Measurements from ENCODE around the gene RFX1. TPM values are rescaled to one million over a fixed set of nuclear protein-coding genes. Genes with fewer than 3 reads are reported as not detected.

Gene RFX1
- total RNA-seq, 1 experiment from 2014 or later = 1.7 TPM

Other genes with a start within 250 kb of the RFX1 start
- gene MRI1, start 241.8 kb downstream of the RFX1 start, total RNA-seq (2014; rRNA removed; shearing (Covaris generic)) = 19.2 and 26.9 TPM in 2 replicates
- 222 and 261 TPM in 2 replicates for gene C19orf53, start 231.9 kb downstream of the RFX1 start, total RNA-seq (2014; rRNA removed; shearing (Covaris generic))
- 4.5 and 6.8 TPM in 2 replicates for gene ZSWIM4, start 210.9 kb downstream of the RFX1 start, total RNA-seq (2014; rRNA removed; shearing (Covaris generic))
- gene NANOS3, start 129.2 kb downstream of the RFX1 start, total RNA-seq (2014; rRNA removed; shearing (Covaris generic)) = not detected in 2 replicates
- gene BRME1, start 100.2 kb downstream of the RFX1 start, total RNA-seq (2014; rRNA removed; shearing (Covaris generic)) = 0.48 and 3.0 TPM in 2 replicates
- 29.7 and 30.8 TPM in 2 replicates for gene CC2D1A, start 100.1 kb downstream of the RFX1 start, total RNA-seq (2014; rRNA removed; shearing (Covaris generic))
- gene PODNL1, start 67.9 kb downstream of the RFX1 start, total RNA-seq (2014; rRNA removed; shearing (Covaris generic)) = 1.1 and 2.7 TPM in 2 replicates
- gene DCAF15, start 53.8 kb downstream of the RFX1 start, total RNA-seq (2014; rRNA removed; shearing (Covaris generic)) = 41.3 and 41.6 TPM in 2 replicates
- gene RLN3, start 21.8 kb upstream of the RFX1 start, total RNA-seq (2014; rRNA removed; shearing (Covaris generic)) = not detected in 2 replicates
- 11.9 and 14.0 TPM in 2 replicates for gene IL27RA, start 25.4 kb upstream of the RFX1 start, total RNA-seq (2014; rRNA removed; shearing (Covaris generic))
- gene PALM3, start 55.8 kb upstream of the RFX1 start, total RNA-seq (2014; rRNA removed; shearing (Covaris generic)) = 3.0 and 6.2 TPM in 2 replicates
- 0.43 and 2.5 TPM in 2 replicates for gene MISP3, start 66.5 kb upstream of the RFX1 start, total RNA-seq (2014; rRNA removed; shearing (Covaris generic))
- gene C19orf67, start 79.5 kb upstream of the RFX1 start, total RNA-seq (2014; rRNA removed; shearing (Covaris generic)) = not detected in 2 replicates
- 25.2 and 36.0 TPM in 2 replicates for gene SAMD1, start 84.4 kb upstream of the RFX1 start, total RNA-seq (2014; rRNA removed; shearing (Covaris generic))
- 43.1 and 72.6 TPM in 2 replicates for gene PRKACA, start 111.4 kb upstream of the RFX1 start, total RNA-seq (2014; rRNA removed; shearing (Covaris generic))
- 54.9 and 78.9 TPM in 2 replicates for gene ASF1B, start 130.3 kb upstream of the RFX1 start, total RNA-seq (2014; rRNA removed; shearing (Covaris generic))
- gene ADGRL1, start 199.8 kb upstream of the RFX1 start, total RNA-seq (2014; rRNA removed; shearing (Covaris generic)) = 5.1 and 7.6 TPM in 2 replicates